GM20000 (cell line): Measurements from ENCODE around the gene HCCS.

Experiments used
- DNase-seq: peaks from one replicate; pipeline ENCODE4 v3.0.0; 2012; ENCODE audit warnings: low spot score
- TF ChIP-seq, protein P1 (sequence below): IDR thresholded peaks from 2 replicates; pipeline ENCODE4 v1.5.1; 2012; ENCODE audit warnings: mild to moderate bottlenecking, control low read depth; ENCODE audit errors: extremely low read depth, missing control alignments

Gene HCCS

DNA sequence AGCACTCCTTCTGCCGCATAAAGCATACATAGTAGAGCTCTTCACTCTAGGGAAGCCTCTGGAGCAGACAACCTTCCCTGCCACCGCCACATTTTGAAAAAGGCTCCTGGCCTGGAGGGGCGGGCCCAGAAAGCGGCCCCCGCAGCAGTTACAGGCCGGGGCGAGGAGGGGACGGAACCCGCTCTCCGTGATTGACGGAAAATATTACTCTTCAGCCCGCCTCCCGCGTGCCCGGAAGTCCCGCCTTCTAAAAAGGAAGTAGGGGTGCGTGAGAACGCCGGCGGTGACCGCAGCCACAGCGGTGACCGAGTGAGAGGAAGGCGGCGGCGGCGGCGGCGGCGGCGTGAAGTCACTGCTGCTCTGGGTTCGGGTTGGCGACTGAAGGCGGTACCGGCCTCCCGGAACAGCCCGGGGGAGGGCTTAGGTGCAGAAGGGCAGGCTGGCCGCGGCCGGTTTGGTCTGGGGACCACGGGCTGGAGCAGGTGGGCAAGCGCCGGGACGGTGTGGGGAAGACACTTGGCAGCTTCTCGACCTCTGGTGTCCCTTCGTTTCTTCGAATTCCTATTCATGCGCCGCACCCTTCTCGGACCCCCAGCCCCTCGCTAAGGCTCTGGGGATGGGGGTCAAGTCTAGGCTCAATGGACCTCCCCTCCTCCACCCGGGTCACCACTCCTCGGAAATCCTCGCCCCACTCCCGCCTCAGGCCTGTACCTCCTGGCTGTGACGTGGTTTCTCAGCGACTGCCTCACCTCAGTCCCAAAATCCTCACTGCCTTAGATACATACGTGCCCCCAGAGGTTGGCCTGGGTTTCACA is at the start of gene HCCS:
HCCS (plus strand) TSS at position 296 of the 815 bp plus-strand sequence. CDS start 729 bp downstream, outside the sequence.
- DNase-seq, result peak; percentile 82
- TF ChIP-seq, protein P1, sequence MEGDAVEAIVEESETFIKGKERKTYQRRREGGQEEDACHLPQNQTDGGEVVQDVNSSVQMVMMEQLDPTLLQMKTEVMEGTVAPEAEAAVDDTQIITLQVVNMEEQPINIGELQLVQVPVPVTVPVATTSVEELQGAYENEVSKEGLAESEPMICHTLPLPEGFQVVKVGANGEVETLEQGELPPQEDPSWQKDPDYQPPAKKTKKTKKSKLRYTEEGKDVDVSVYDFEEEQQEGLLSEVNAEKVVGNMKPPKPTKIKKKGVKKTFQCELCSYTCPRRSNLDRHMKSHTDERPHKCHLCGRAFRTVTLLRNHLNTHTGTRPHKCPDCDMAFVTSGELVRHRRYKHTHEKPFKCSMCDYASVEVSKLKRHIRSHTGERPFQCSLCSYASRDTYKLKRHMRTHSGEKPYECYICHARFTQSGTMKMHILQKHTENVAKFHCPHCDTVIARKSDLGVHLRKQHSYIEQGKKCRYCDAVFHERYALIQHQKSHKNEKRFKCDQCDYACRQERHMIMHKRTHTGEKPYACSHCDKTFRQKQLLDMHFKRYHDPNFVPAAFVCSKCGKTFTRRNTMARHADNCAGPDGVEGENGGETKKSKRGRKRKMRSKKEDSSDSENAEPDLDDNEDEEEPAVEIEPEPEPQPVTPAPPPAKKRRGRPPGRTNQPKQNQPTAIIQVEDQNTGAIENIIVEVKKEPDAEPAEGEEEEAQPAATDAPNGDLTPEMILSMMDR, result no peak

DNA sequence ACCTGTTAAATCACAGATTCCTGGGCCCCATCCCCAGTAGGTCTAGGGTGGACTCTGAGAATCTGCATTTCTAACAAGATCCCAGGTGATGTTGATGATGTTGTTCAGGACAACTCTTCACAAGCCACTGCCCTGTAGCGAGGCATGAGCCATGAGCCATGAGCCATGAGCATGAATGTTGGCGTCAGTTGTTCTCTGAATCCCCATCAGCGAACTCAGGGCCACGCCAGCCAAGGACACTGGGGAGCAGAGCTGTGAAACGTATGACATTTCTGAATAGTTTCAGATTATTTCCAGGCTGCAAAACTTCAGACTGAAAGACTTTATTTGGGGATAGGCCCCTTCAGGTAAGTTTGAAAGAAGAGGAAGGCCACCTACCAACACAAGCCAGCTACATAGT is 46.9 kb upstream of the HCCS start:
- TF ChIP-seq, protein P1, result no peak
- no peak for DNase-seq

DNA sequence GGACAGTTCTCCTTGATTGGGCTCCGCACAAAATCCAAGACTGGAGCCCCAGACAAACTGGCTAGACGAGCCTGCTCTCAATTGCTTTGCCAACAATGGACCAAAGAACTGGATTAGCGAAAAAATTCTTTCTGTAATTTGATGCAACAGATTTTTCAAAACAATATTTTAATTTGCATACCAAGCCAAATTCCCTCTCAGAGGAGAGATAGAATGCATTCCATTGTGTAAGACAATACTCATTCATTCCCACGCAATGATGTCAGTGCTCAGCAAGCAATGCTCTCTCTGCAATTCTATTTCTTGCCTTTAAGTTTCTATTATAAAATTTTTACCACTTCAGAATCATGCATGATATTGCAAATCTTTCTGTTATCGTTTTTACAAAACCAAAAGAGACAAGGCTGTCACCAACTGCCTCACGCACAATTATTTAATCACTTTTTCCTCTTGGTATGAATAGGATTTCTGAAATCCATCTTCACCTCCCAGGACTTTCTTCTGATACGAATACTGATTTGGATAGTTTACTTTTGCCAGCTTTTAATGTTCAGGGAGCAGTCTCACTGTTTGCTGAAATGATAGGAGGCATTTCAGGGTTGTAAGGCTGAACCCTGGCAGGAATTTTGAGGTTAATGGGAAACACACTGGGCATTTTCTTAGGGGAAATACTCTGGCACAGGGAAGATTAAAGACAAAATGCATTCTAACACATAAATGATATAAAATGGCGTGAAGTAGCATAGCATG is 46.1 kb upstream of the HCCS start:
- DNase-seq, result no peak
- TF ChIP-seq, protein P1, result no peak

DNA sequence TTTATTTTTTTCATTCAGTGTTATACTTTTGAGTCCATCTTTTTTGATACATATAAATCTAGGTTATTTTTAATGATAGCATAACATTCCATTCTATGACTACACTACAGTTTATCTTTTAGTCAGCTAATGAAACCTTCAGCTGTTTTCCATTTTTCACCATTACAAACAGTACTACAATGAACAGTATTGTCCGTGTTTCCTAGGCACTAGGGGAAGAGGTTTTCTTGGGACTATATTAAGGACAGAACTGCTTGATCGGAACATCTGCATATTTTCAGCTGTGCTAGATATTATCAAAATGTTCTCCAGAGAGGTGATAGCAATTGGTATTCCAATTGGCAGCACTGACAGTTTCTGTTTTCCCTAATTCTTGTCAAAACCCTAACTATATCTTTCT is 44.3 kb upstream of the HCCS start:
- DNase-seq, result no peak
- TF ChIP-seq, protein P1, result no peak

DNA sequence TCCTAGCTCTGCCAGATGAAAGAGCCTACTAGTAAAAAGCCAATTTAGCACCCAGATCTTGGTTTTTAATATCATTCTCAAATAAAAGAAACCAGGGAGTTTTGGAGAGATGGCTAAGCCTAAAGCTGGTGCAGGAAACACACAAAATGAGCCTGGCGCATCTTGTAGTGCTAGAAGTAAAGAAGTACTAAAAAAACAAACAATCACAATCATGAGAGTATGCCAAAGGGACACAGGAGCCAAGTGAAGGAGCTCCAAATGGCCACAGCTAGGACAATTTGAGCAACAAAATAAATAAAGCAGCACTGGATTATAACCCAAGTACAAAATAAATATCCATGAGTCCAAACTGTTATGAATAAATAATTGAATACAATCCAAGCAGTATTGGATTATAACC is 37.8 kb upstream of the HCCS start:
- TF ChIP-seq, protein P1, result no peak
- no peak for DNase-seq

DNA sequence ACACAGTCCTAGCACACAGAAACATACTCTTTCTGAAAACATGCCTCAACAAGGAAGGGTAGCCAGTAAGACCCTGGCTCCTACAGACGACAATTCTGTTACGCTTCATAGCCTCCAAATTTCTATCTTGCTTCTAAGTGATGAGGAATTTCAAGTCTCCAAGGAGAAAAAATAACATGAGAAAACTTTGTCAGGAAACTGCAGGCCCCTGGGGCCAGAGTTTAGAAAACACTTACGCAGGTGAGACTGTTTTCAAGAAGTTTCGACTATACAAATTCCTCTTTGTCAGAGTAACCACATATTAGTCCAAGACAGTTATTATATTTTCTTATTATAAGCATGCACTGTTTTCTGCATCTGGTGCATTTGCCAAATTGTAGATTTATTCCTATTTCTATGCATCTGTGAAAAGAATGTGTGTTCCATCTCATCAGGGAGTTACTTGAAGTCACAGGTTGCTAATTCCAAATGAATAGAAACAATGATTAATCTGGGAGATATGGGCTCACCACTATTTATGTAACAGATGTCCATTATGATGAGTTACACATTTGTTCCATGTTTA is 30.3 kb upstream of the HCCS start:
- no peak for DNase-seq
- TF ChIP-seq, protein P1, result no peak

DNA sequence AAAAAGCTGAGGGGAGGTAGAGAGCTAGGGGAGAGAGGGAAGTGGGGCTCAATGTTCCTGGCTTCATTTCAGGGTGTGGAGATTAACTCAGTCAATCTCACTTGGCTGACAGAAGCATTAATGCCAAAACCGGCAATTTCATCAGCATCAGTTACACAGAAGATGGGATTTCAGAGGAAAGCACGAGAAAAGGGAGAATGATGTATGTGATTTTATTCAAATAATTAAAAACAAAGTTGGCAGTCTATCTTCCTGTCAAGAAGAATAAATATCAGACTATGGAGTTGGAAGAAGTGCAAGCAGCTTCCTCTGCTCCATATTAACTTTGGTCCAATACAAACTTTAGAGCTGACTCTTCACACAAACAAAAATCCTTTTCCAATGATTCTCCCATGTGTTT is 29.6 kb upstream of the HCCS start:
- no peak for DNase-seq
- TF ChIP-seq, protein P1, result no peak
